Astrocyte of the spinal cord (primary cell): ENCODE measurements around the gene GNAO1.

Source experiments
- DNase-seq: peaks from one replicate; pipeline ENCODE4 v3.0.0; 2011; ENCODE audit warnings: low read depth, low spot score
- H3K4me3 ChIP-seq: 2 replicates; pipeline ENCODE4 v1.5.1; 2011; ENCODE audit warnings: low read depth, mild to moderate bottlenecking, low read length, moderate library complexity
- in situ Hi-C: cut with HindIII; loops from 2 replicates; pipeline ENCODE4 v1.10.0; 2017; ENCODE audit warnings: low sequenced_read_pairs
- TF ChIP-seq, protein P1 (sequence below): IDR thresholded peaks from 2 replicates; pipeline ENCODE4 v1.5.1; 2012; ENCODE audit warnings: low read depth, mild to moderate bottlenecking, low read length, inconsistent platforms

GNAO1 gene

GRCh38 chr16:56348168-56349085 is 157.1 kb downstream of the GNAO1 start:
- TF ChIP-seq, protein P1, sequence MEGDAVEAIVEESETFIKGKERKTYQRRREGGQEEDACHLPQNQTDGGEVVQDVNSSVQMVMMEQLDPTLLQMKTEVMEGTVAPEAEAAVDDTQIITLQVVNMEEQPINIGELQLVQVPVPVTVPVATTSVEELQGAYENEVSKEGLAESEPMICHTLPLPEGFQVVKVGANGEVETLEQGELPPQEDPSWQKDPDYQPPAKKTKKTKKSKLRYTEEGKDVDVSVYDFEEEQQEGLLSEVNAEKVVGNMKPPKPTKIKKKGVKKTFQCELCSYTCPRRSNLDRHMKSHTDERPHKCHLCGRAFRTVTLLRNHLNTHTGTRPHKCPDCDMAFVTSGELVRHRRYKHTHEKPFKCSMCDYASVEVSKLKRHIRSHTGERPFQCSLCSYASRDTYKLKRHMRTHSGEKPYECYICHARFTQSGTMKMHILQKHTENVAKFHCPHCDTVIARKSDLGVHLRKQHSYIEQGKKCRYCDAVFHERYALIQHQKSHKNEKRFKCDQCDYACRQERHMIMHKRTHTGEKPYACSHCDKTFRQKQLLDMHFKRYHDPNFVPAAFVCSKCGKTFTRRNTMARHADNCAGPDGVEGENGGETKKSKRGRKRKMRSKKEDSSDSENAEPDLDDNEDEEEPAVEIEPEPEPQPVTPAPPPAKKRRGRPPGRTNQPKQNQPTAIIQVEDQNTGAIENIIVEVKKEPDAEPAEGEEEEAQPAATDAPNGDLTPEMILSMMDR = no peak
- in situ Hi-C loops = no loop called here
- H3K4me3 ChIP-seq = no peak overlapping the region
- DNase-seq = no peak

- in situ Hi-C loops = no loop called here
- H3K4me3 ChIP-seq = no peak overlapping the region
- no peak for DNase-seq
- TF ChIP-seq, protein P1 = peak; percentile 7
Measured at GRCh38 chr16:56349086-56349415, 157.8 kb downstream of the GNAO1 start.

- in situ Hi-C loops = no loop called here
- TF ChIP-seq, protein P1 = no peak
- DNase-seq = no peak
- no peak overlapping the region for H3K4me3 ChIP-seq
Measured at GRCh38 chr16:56349711-56350161, 158.4 kb downstream of the GNAO1 start.

GRCh38 chr16:56350491-56351405 is 159.5 kb downstream of the GNAO1 start:
- no peak for DNase-seq
- TF ChIP-seq, protein P1 = no peak
- no peak overlapping the region for H3K4me3 ChIP-seq
- in situ Hi-C loops = no loop called here

DNA sequence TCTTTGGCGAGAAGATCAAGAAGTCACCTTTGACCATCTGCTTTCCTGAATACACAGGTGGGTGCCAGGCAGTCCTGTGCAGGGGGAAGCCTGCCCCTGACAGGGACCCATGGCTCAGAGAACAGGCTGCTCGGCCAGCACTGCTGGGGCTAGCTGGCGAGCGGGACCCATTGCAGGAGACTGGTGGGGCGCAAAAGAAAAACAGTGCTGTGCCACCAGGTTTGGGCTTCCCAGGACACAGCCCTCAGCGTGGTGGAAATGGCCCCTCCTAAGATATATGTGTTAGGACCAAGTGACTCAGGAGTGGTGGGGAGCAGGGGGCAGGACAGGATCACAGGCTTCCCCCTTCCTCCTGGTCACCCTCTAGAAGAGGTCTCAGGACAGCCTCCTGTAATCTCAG is 160.2 kb downstream of the GNAO1 start:
- in situ Hi-C loops = no loop called here
- H3K4me3 ChIP-seq = no peak overlapping the region
- TF ChIP-seq, protein P1 = no peak
- DNase-seq = no peak

- DNase-seq = no peak
- in situ Hi-C loops = no loop called here
Measured at GRCh38 chr16:56352351-56353053, 161.2 kb downstream of the GNAO1 start.

More at GRCh38 chr16:56352351-56353053, 161.2 kb downstream of the GNAO1 start:
- H3K4me3 ChIP-seq = no peak overlapping the region
- TF ChIP-seq, protein P1 = no peak
